ENCODE results near the gene C16orf54.

DNA sequence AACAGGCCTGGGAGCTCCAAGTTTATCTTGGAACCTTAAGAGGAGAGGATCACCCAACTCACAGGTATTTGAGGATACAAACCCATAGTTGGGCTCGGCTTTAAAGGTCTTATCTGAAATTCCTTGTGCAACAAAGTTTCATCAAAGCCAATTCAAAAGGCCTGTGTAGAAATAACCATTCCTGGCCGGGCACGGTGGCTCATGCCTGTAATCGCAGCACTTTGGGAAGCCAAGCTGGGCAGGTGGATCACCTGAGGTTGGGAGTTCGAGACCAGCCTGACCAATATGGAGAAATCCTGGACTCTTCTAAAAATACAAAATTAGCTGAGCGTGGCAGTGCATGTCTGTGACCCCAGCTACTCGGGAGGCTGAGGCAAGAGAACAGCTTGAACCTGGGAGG is 28.7 kb downstream of the C16orf54 start:
- TF ChIP-seq, protein P1, sequence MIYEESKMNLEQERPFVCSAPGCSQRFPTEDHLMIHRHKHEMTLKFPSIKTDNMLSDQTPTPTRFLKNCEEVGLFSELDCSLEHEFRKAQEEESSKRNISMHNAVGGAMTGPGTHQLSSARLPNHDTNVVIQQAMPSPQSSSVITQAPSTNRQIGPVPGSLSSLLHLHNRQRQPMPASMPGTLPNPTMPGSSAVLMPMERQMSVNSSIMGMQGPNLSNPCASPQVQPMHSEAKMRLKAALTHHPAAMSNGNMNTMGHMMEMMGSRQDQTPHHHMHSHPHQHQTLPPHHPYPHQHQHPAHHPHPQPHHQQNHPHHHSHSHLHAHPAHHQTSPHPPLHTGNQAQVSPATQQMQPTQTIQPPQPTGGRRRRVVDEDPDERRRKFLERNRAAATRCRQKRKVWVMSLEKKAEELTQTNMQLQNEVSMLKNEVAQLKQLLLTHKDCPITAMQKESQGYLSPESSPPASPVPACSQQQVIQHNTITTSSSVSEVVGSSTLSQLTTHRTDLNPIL (CRISPR knock-in tag; IDR thresholded peaks at IDR 0.05) = no peak
- TF ChIP-seq SRF (CRISPR knock-in tag; IDR thresholded peaks at IDR 0.05) = no peak
- TF ChIP-seq POLR2A (conservative IDR thresholded peaks at IDR 0.05) = no peak
- TF ChIP-seq TAF7 (tag; IDR thresholded peaks at IDR 0.05) = no peak
- TF ChIP-seq, protein P2, sequence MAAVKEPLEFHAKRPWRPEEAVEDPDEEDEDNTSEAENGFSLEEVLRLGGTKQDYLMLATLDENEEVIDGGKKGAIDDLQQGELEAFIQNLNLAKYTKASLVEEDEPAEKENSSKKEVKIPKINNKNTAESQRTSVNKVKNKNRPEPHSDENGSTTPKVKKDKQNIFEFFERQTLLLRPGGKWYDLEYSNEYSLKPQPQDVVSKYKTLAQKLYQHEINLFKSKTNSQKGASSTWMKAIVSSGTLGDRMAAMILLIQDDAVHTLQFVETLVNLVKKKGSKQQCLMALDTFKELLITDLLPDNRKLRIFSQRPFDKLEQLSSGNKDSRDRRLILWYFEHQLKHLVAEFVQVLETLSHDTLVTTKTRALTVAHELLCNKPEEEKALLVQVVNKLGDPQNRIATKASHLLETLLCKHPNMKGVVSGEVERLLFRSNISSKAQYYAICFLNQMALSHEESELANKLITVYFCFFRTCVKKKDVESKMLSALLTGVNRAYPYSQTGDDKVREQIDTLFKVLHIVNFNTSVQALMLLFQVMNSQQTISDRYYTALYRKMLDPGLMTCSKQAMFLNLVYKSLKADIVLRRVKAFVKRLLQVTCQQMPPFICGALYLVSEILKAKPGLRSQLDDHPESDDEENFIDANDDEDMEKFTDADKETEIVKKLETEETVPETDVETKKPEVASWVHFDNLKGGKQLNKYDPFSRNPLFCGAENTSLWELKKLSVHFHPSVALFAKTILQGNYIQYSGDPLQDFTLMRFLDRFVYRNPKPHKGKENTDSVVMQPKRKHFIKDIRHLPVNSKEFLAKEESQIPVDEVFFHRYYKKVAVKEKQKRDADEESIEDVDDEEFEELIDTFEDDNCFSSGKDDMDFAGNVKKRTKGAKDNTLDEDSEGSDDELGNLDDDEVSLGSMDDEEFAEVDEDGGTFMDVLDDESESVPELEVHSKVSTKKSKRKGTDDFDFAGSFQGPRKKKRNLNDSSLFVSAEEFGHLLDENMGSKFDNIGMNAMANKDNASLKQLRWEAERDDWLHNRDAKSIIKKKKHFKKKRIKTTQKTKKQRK (IDR thresholded peaks at IDR 0.05; ENCODE audit: borderline replicate concordance, low read depth, low read length) = no peak
- no peak for TF ChIP-seq ZNF354B (CRISPR knock-in tag; IDR thresholded peaks at IDR 0.05)
- no peak for TF ChIP-seq ETV6 (IDR thresholded peaks at IDR 0.05; ENCODE audit: borderline replicate concordance in 1 of 2, low read depth in 2 of 2, low read length in 1 of 2)
- TF ChIP-seq ETV6 (CRISPR knock-in tag; IDR thresholded peaks at IDR 0.05; ENCODE audit: borderline replicate concordance) = no peak
- TF ChIP-seq FOXJ3 (CRISPR knock-in tag; IDR thresholded peaks at IDR 0.05) = no peak
- TF ChIP-seq NRF1 (conservative IDR thresholded peaks at IDR 0.05 in 1 of 2, IDR thresholded peaks at IDR 0.05 in 1 of 2) = no peak
